Keratinocyte (primary cell): ENCODE results near the gene MTHFD2.

ENCODE experiments used
- EZH2 ChIP-seq: IDR thresholded peaks from one replicate; pipeline ENCODE4 v1.6.1; 2012; ENCODE audit warnings: inconsistent platforms, mild to moderate bottlenecking, low read length, moderate library complexity
- TF ChIP-seq, protein P1 (sequence below), 3 experiments: IDR thresholded peaks in 1 of 3; conservative IDR thresholded peaks in 1 of 3; optimal IDR thresholded peaks in 1 of 3; 2 replicates in 2 of 3; 3 replicates in 1 of 3; pipeline versions ENCODE3 to v1.5.1; 2011; ENCODE audit warnings: low read length in 3 of 3, mild to moderate bottlenecking in 3 of 3, moderate library complexity in 2 of 3, control low read depth in 1 of 3, inconsistent platforms in 1 of 3; ENCODE audit not compliant: insufficient read depth in 2 of 3; ENCODE audit errors: extremely low read depth in 1 of 3

DNA sequence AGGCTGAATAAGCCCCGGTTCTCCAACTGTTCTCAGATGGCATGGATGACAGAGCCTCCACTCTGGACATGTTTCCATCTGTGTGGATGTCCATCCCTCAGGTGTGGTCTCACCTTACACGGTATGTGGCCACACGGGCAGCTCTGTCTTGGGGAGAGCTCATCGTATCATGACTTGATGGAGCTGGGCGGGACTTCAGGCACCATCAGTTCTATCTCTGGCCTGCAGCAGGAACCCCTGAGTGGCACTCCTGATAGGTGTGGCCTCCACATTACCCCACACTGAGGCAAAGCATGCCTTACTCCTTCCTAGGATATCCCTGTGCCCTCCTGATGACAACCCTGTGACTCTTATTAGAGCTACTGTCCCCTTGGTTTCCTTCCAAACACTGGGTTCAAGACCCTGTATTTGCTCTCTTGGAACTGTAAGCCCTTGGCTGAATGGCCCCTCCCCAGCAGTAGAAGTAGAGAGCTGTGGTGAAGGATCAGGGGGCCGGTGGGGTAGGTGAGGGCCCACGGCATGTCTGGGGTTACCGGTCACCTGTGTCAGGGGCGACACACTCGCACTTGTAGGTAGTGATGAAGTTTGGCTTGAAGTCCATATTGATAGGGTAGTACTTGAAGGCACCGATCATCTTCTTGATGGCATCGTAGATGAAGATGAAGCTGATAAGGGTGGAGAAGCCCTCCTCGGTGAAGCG lies 48.2 kb downstream of the MTHFD2 start:
- TF ChIP-seq, protein P1, sequence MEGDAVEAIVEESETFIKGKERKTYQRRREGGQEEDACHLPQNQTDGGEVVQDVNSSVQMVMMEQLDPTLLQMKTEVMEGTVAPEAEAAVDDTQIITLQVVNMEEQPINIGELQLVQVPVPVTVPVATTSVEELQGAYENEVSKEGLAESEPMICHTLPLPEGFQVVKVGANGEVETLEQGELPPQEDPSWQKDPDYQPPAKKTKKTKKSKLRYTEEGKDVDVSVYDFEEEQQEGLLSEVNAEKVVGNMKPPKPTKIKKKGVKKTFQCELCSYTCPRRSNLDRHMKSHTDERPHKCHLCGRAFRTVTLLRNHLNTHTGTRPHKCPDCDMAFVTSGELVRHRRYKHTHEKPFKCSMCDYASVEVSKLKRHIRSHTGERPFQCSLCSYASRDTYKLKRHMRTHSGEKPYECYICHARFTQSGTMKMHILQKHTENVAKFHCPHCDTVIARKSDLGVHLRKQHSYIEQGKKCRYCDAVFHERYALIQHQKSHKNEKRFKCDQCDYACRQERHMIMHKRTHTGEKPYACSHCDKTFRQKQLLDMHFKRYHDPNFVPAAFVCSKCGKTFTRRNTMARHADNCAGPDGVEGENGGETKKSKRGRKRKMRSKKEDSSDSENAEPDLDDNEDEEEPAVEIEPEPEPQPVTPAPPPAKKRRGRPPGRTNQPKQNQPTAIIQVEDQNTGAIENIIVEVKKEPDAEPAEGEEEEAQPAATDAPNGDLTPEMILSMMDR (optimal IDR thresholded peaks at IDR 0.05 in 1 of 3, IDR thresholded peaks at IDR 0.05 in 1 of 3, conservative IDR thresholded peaks at IDR 0.05 in 1 of 3; ENCODE audit: extremely low read depth in 1 of 3, insufficient read depth in 2 of 3, low read length in 3 of 3), result no peak
- no peak for TF ChIP-seq EZH2
